ENCODE measurements around the gene RBM38.

Gene RBM38

DNA sequence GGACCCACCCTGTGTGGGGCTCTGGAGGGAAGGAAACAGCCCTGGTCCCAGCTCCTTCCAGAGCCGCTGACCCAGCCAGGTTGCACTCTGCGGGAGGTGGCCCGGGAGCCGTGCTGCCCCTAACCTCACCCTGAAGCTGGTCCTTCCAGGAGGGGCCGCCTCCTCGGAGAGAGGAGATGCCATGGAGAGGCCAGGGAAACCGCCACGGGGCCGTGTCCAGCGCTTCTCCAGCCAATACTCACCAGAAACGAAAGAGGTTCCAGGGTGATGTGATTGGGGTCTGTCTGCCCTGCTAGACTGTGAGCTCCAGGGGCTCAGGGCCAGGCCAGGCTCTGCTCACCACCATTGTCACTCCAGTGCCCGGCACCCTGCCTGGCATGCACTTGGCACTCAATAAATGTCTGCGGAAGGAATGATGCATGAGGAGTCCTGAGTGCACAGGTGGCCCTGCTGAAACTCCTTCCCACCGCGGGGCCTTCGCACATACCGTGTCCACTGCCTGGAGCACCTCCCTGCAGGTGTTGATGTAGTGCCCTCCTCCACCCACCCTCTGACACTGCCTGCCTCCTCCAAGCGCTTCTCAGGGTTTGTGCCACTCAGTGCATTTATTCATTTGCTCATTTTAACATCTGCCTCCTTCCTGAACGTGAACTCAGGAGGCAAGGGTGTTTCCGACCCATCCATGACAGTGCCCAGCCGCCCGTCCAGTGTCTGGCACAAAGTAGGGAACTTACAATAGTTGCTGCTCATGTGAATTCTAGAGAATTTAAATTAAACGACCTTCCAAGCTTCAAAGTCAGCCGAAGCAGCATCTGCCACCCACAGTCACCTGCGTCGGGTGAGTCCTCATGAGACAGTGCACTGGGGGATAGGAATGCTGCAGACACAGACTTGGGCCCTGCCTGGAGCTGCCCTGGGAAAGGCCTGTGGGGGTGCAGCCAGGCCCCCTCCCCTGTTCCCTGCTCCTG lies 30.3 kb downstream of the RBM38 start:
- no peak overlapping the region for H3K4me3 ChIP-seq (ENCODE audit: low read depth, low read length)
- no peak for TF ChIP-seq CTCF (IDR thresholded peaks at IDR 0.05; ENCODE audit: low read depth, low read length)

DNA sequence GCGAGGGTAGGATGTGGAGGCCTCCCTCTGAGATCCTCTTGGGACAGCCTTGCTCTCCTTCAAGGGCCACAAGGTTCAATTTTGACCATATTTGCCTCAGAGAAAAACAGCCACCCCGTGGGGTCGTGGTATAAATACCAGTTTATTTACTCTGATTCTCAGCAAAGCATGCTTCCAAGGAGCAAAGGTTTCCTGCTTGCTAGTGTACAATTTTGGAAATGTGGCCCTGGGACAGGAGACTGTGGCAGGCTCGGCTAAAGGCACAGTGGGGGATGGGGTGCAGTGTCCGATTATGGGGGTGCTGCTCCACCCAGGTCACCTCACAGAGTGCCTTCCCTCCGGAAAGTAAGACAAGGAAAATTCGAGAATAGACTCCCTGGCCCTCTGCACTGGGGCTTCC lies 31.1 kb downstream of the RBM38 start:
- no peak for TF ChIP-seq CTCF (IDR thresholded peaks at IDR 0.05; ENCODE audit: low read depth, low read length)

GRCh38 chr20:57425150-57426013 lies 34.2 kb downstream of the RBM38 start:
- no peak overlapping the region for H3K4me3 ChIP-seq (ENCODE audit: low read depth, low read length)
- TF ChIP-seq CTCF (IDR thresholded peaks at IDR 0.05; ENCODE audit: low read depth, low read length), result no peak

More for the DNA sequence above, 31.1 kb downstream of the RBM38 start:
- H3K4me3 ChIP-seq (ENCODE audit: low read depth, low read length), result no peak overlapping the region

GRCh38 chr20:57426271-57426689 lies 35.1 kb downstream of the RBM38 start:
- H3K4me3 ChIP-seq (ENCODE audit: low read depth, low read length), result no peak overlapping the region
- no peak for TF ChIP-seq CTCF (IDR thresholded peaks at IDR 0.05; ENCODE audit: low read depth, low read length)

GRCh38 chr20:57426831-57427230 lies 35.6 kb downstream of the RBM38 start:
- H3K4me3 ChIP-seq (ENCODE audit: low read depth, low read length), result no peak overlapping the region
- no peak for TF ChIP-seq CTCF (IDR thresholded peaks at IDR 0.05; ENCODE audit: low read depth, low read length)

- no peak for TF ChIP-seq CTCF (IDR thresholded peaks at IDR 0.05; ENCODE audit: low read depth, low read length)
- no peak overlapping the region for H3K4me3 ChIP-seq (ENCODE audit: low read depth, low read length)
Measured at GRCh38 chr20:57428324-57429158, 37.3 kb downstream of the RBM38 start.

Data from WI38 (cell line).